Spleen (tissue), 11 donors: ENCODE measurements around the gene MBNL2. TPM values are rescaled to one million over a fixed set of nuclear protein-coding genes. Genes with fewer than 3 reads are reported as not detected.

Source experiments
- DNase-seq: peaks from one replicate; pipeline ENCODE4 v3.0.0-alpha.2; 2020
- H3K27ac ChIP-seq, 8 donors: fragments of 200-600 bp; sonication (generic) in 7 of 8; 1 replicate in 4 of 8; 2 replicates in 4 of 8; pipeline versions ENCODE4 v1.5.0 to v1.8.0; 2016 to 2021; ENCODE audit warnings: inconsistent platforms in 4 of 8, mild to moderate bottlenecking in 4 of 8, moderate library complexity in 1 of 8
- H3K27me3 ChIP-seq, 7 donors: fragments of 200-600 bp; sonication (generic) in 6 of 7; replicated peaks in 1 of 7; 1 replicate in 4 of 7; 2 replicates in 3 of 7; pipeline versions ENCODE4 v1.5.0 to v1.8.0; 2016 to 2021; ENCODE audit warnings: inconsistent platforms in 3 of 7, mild to moderate bottlenecking in 1 of 7
- H3K36me3 ChIP-seq, 6 donors: fragments of 200-600 bp; sonication (generic) in 5 of 6; 1 replicate in 4 of 6; 2 replicates in 2 of 6; pipeline versions ENCODE4 v1.5.0 to v1.8.0; 2016 to 2021; ENCODE audit warnings: inconsistent platforms in 2 of 6
- H3K4me1 ChIP-seq, 6 donors: fragments of 200-600 bp; sonication (generic) in 5 of 6; 1 replicate in 3 of 6; 2 replicates in 3 of 6; pipeline versions ENCODE4 v1.5.0 to v1.8.0; 2016 to 2021; ENCODE audit warnings: inconsistent platforms in 3 of 6
- H3K4me3 ChIP-seq, 8 donors: fragments of 200-600 bp; sonication (generic) in 7 of 8; 1 replicate in 4 of 8; 2 replicates in 4 of 8; pipeline versions ENCODE4 v1.5.0 to v1.8.0; 2016 to 2021; ENCODE audit warnings: inconsistent platforms in 4 of 8, mild to moderate bottlenecking in 4 of 8, moderate library complexity in 2 of 8
- H3K9me3 ChIP-seq, 8 donors: fragments of 200-600 bp; sonication (generic) in 7 of 8; 1 replicate in 4 of 8; 2 replicates in 4 of 8; pipeline versions ENCODE4 v1.5.0 to v1.8.0; 2016 to 2021; ENCODE audit warnings: inconsistent platforms in 4 of 8
- POLR2A ChIP-seq, 3 donors: fragments of 450-650 bp; IDR thresholded peaks; one replicate each; pipeline ENCODE4 v1.5.1; 2017; ENCODE audit warnings: antibody characterized with exemption in 3 of 3, mild to moderate bottlenecking in 1 of 3
- POLR2AphosphoS5 ChIP-seq, 3 donors: sonication (generic); formaldehyde crosslinking; IDR thresholded peaks; one replicate each; pipeline ENCODE4 v1.5.1; 2017; ENCODE audit warnings: antibody characterized with exemption in 3 of 3
- WGBS, 5 donors: extraction: QIAGEN DNeasy Blood & Tissue Kit in 3 of 5; methylation state at CpG; one replicate each; pipeline versions ENCODE4 v1.1.5 to v1.1.7; 2013 to 2018; 5-methylcytosine and 5-hydroxymethylcytosine counted together
- intact Hi-C: fragments of 100-400 bp; cut with DNase I; formaldehyde crosslinking; loops from one replicate; pipeline ENCODE4 v1.15.0; 2023; ENCODE audit warnings: low total_unique reads
- polyA plus RNA-seq, 3 donors: library from polyadenylated mRNA; stranded (reverse); fragments of 200-250 nt; gene quantifications; one replicate each; pipeline ENCODE4 v1.2.1, GENCODE V29; 2013
- total RNA-seq, 7 donors: library from RNA; depleted of rRNA in 3 of 7; stranded (reverse); fragments of >200 nt in 3 of 7; fragmentation: NEBNext Ultra II Directional in 4 of 7; extraction: Animal tissue kit (Norgen Biotek cat#: 25700) in 4 of 7; gene quantifications; one replicate each; pipeline versions ENCODE4 v1.1.0 to v1.2.1, GENCODE V29; 2016 to 2021
- TF ChIP-seq, protein P1 (sequence below), 11 experiments: fragments of 200-600 bp in 7 of 11; fragments of 450-650 bp in 4 of 11; sonication (generic) in 4 of 11; IDR thresholded peaks in 8 of 11; conservative IDR thresholded peaks in 3 of 11; 1 replicate in 7 of 11; 2 replicates in 4 of 11; pipeline versions ENCODE4 v1.4.0 to v1.8.0; 2016 to 2021; ENCODE audit warnings: antibody characterized with exemption in 11 of 11, inconsistent platforms in 4 of 11, mild to moderate bottlenecking in 1 of 11
- donor health status: healthy with polysubstance abuse.
- donor health status: DM: no; HTN: no; CAD: no; lungs with moderate emphysema.
- donor health status: DM: no; HTN: no; CAD: no.
- donor health status: Bipolar disorder and iron deficiency.
- donor health status: healthy.
- donor health status: DM: no; HTN: no; CAD: no.
- donor health status: DM: yes; HTN: yes; CAD: no.

MBNL2 gene
- total and polyA plus RNA-seq, 10 donors: 7.0 to 56.3 (median 31.1) TPM

DNA sequence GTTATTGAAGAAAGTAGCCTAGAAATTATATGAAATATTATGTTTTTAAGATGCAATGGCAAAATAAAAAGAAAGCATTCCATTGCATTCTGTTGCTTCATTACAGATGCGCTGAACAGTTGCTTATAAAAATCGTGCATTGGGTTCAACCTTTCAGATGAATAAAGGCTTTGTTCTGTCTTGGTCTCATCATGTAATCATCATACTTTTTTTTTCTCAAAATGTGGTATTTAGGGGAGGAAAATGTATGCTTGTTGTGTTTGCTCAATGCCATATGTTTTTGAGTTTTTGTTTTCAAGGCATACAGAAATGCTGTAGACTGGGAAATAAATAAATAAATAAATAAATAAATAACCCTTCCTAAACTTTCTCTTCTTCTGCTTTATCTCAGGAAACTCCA lies 1.1 kb upstream of the MBNL2 start:
- no peak for DNase-seq
- Histone ChIP-seq H3K27ac (no peak overlapping the region), H3K27me3 (peaks cover 0 to 8% (median 0%) of the 10 kb centered on the region in 7 donors), H3K4me3 (no peak overlapping the region), H3K4me1 (peaks cover 13 to 47% (median 30%) of the 10 kb centered on the region in 6 donors), H3K9me3 (no peaks in the 10 kb centered on the region), H3K36me3 (no peaks in the 10 kb centered on the region)
- no peak for TF ChIP-seq POLR2A (IDR thresholded peaks at IDR 0.05)
- TF ChIP-seq, protein P1, sequence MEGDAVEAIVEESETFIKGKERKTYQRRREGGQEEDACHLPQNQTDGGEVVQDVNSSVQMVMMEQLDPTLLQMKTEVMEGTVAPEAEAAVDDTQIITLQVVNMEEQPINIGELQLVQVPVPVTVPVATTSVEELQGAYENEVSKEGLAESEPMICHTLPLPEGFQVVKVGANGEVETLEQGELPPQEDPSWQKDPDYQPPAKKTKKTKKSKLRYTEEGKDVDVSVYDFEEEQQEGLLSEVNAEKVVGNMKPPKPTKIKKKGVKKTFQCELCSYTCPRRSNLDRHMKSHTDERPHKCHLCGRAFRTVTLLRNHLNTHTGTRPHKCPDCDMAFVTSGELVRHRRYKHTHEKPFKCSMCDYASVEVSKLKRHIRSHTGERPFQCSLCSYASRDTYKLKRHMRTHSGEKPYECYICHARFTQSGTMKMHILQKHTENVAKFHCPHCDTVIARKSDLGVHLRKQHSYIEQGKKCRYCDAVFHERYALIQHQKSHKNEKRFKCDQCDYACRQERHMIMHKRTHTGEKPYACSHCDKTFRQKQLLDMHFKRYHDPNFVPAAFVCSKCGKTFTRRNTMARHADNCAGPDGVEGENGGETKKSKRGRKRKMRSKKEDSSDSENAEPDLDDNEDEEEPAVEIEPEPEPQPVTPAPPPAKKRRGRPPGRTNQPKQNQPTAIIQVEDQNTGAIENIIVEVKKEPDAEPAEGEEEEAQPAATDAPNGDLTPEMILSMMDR (IDR thresholded peaks at IDR 0.05 in 8 of 11, conservative IDR thresholded peaks at IDR 0.05 in 3 of 11): no peak
- intact Hi-C loops: no loop called here
- 93 to 99% (median 96%) methylated on average over 2 of the region's 2 CpGs for WGBS, 5 donors

DNA sequence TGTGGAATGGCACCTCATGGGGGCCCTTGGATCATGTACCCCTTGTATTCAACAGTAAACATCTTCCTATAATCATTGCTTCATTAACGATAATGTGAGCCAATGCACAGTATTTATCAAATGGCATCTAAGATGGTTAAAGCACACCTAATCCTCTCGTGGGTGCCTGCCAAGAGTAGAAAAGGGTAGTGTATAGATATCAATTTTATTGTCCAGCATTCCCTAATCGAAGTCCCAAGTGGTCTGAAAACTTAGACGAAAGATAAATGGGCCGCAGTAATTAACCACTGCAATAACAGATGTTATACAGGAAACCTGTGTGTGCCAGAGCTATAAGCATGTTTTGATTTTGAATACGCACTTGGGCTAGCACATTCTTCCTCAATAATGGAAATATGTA lies 667 bp upstream of the MBNL2 start:
- Histone ChIP-seq H3K27me3 (peaks cover 0 to 8% (median 0%) of the 10 kb centered on the region in 7 donors), H3K27ac (peak overlapping the region in 7 of 8 donors; percentile 78 to 92 (median 84)), H3K4me3 (peak overlapping the region in 4 of 8 donors; percentile 58 to 85 (median 62)), H3K9me3 (no peaks in the 10 kb centered on the region), H3K4me1 (peaks cover 17 to 51% (median 34%) of the 10 kb centered on the region in 6 donors), H3K36me3 (no peaks in the 10 kb centered on the region)
- 32 to 45% (median 40%) methylated on average over 6 of the region's 6 CpGs for WGBS, 5 donors
- intact Hi-C loops: no loop called here
- no peak for DNase-seq
- TF ChIP-seq, protein P1 (IDR thresholded peaks at IDR 0.05 in 8 of 11, conservative IDR thresholded peaks at IDR 0.05 in 3 of 11): no peak
- TF ChIP-seq POLR2AphosphoS5 (IDR thresholded peaks at IDR 0.05) (no peak), POLR2A (IDR thresholded peaks at IDR 0.05) (no peak)

DNA sequence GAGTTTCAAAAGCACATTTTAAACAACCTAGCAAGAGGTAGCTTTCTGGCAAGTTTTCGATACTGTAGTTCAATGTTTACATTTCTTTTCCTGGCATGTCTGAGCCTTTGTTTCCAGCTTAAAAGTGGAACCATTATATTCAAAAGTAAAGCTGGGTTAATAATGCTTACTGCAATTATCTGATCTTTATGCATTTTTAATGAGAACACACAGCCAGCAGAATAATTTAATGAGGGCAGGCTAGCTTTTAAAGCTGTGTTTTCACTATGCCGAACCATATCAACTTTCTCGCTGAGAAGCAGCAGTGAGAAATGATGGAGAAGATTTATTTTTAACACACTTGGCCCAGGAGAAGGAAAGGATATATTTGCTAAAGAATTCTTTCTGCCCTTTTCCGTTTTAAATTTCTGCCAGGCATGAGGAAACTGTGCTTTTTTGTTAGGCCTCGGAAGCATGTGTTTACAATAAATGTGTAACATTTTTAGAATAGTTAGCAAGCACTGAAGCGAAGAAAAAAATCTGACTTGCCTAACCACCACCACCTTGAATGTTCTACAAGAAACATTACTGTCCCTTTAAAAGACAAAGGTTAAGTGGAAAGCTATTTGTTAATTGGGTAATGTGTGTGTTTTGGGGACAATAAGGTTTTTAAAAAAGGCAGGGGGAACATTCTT lies 1.0 kb downstream of the MBNL2 start:
- Histone ChIP-seq H3K4me1 (peaks cover 30 to 68% (median 51%) of the 10 kb centered on the region in 6 donors), H3K36me3 (no peaks in the 10 kb centered on the region), H3K9me3 (no peaks in the 10 kb centered on the region), H3K27me3 (peaks cover 0 to 8% (median 0%) of the 10 kb centered on the region in 7 donors), H3K27ac (peak overlapping the region; percentile 76 to 92 (median 83)), H3K4me3 (peak overlapping the region; percentile 44 to 85 (median 57))
- TF ChIP-seq, protein P1 (IDR thresholded peaks at IDR 0.05 in 8 of 11, conservative IDR thresholded peaks at IDR 0.05 in 3 of 11): no peak
- intact Hi-C loops: no loop called here
- WGBS, 5 donors: 1 to 7% (median 5%) methylated on average over 6 of the region's 6 CpGs
- DNase-seq: no peak

DNA sequence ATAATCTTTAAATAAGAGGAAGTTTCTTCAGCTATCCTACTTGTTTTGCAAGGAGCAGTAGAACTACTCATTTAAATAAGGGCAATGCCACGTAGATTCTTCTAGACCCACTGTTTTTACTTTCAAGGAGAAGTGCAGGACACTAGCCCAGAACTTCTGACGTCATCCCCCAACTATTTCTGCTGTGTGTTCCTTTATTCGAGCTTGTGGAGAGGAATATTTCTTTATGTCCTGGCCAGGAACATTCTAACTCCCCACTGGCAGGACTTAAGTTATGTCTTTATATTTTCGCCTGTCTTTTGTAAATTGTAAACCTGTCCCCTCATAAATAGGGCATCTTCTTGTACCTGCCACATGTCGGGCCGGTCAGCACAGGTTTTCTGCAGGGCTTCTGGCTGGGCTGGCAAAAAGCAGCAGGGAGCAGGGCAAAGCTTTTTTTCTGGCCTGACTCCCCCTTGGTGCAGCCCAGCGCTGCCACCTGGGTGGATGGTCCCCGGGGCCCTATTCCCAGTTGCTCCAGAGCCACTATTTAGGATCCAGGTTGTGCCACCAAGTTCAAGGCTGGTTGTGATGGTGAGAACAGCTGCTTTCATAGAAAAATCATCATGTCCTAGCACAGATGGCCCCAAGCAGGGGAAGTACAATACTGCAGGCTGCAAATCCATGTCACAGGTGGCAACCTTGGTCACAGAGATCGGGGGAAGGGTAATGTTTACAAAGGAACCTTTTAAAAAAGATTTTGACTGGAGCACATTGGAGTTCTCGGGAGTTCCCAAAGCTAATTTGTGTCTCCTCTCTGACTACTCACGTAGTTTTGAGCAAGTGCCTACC lies 1.8 kb downstream of the MBNL2 start:
- Histone ChIP-seq H3K27me3 (peaks cover 0 to 8% (median 0%) of the 10 kb centered on the region in 7 donors), H3K4me3 (peak overlapping the region; percentile 44 to 85 (median 57)), H3K27ac (peak overlapping the region; percentile 76 to 92 (median 83)), H3K36me3 (no peaks in the 10 kb centered on the region), H3K9me3 (no peaks in the 10 kb centered on the region), H3K4me1 (peaks cover 30 to 76% (median 52%) of the 10 kb centered on the region in 6 donors)
- intact Hi-C loops: no loop called here
- peak; percentile 33 to 55 (median 35) for TF ChIP-seq POLR2AphosphoS5 (IDR thresholded peaks at IDR 0.05)
- TF ChIP-seq, protein P1 (IDR thresholded peaks at IDR 0.05 in 8 of 11, conservative IDR thresholded peaks at IDR 0.05 in 3 of 11): no peak
- 7 to 13% (median 10%) methylated on average over 11 of the region's 11 CpGs for WGBS, 5 donors
- DNase-seq: peak; percentile 80
